ENCODE data around the gene PPP1R14C.

The PPP1R14C gene

DNA sequence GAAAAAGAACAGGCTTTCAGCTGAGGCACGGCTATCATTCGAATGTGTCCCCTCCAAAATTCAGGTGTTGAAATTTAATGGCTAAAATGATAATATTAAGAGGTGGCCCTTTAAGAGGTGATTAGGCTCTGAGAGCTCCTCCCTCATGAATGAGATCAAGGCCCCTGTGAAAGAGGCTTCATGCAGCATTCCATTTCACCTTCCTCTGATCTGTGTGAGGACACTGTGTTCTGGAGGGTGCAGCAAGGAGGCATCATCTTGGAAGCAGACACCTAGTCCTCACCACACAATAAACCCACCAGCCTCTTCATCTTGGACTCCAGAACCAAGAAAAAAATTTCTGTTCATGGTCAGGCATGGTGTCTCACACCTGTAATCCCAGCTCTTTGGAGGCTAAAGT lies 56.4 kb downstream of the PPP1R14C start:
- Histone ChIP-seq H3K27ac (no peak overlapping the region), H3K36me3 (ENCODE audit: control insufficient read depth, insufficient read depth, low read length) (no peaks in the 10 kb centered on the region), H3K4me2 (ENCODE audit: low read length) (no peak overlapping the region), H3K9me3 (ENCODE audit: control insufficient read depth, low read length) (no peaks in the 10 kb centered on the region), H3K4me3 (ENCODE audit: low read depth, low read length) (no peak overlapping the region), H2AFZ (no peak overlapping the region), H3K27me3 (ENCODE audit: control insufficient read depth, insufficient read depth, low read length) (no peaks in the 10 kb centered on the region), H3K9ac (no peak overlapping the region), H3K79me2 (no peaks in the 10 kb centered on the region), H3K4me1 (no peaks in the 10 kb centered on the region)
- TF ChIP-seq, protein P1, sequence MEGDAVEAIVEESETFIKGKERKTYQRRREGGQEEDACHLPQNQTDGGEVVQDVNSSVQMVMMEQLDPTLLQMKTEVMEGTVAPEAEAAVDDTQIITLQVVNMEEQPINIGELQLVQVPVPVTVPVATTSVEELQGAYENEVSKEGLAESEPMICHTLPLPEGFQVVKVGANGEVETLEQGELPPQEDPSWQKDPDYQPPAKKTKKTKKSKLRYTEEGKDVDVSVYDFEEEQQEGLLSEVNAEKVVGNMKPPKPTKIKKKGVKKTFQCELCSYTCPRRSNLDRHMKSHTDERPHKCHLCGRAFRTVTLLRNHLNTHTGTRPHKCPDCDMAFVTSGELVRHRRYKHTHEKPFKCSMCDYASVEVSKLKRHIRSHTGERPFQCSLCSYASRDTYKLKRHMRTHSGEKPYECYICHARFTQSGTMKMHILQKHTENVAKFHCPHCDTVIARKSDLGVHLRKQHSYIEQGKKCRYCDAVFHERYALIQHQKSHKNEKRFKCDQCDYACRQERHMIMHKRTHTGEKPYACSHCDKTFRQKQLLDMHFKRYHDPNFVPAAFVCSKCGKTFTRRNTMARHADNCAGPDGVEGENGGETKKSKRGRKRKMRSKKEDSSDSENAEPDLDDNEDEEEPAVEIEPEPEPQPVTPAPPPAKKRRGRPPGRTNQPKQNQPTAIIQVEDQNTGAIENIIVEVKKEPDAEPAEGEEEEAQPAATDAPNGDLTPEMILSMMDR (IDR thresholded peaks at IDR 0.05): no peak

DNA sequence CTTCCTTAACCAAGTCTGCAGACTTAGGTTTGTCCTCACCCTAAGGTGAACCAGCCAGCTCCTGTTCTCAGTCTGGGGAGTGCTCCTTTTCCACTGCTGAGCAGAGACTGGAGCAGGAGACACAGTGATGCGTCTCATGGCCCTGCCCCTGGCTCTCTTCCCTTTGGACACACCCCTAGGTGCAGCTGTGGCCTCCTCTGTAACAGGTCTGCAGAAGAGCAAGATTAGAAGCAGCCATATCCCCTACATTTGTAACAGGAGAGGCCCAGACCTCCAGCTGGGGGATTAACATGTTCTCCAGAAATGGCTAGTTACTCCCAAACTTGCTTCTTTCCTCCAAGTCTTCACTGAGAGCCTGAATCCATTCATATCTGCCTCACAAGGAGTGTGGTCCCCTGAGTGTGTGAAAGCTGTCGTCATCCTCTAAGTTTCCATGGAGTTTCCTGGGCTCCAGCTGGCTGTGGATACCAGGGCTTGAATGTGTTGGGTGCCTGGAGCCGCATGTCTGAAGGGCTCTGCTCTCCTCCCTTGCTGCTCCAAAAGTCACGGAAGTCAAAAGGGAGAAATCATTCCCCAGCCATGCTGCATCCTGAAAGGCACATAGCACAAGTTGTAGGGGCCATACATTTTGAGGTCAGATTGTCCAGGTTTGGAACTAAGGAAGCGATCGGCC lies 57.7 kb downstream of the PPP1R14C start:
- TF ChIP-seq, protein P1 (IDR thresholded peaks at IDR 0.05): no peak
- Histone ChIP-seq H3K27ac (no peak overlapping the region), H3K36me3 (ENCODE audit: control insufficient read depth, insufficient read depth, low read length) (no peaks in the 10 kb centered on the region), H3K79me2 (no peaks in the 10 kb centered on the region), H3K9ac (no peak overlapping the region), H3K4me1 (no peaks in the 10 kb centered on the region), H2AFZ (no peak overlapping the region), H3K4me2 (ENCODE audit: low read length) (no peak overlapping the region), H3K9me3 (ENCODE audit: control insufficient read depth, low read length) (no peaks in the 10 kb centered on the region), H3K27me3 (ENCODE audit: control insufficient read depth, insufficient read depth, low read length) (no peaks in the 10 kb centered on the region), H3K4me3 (ENCODE audit: low read depth, low read length) (no peak overlapping the region)

DNA sequence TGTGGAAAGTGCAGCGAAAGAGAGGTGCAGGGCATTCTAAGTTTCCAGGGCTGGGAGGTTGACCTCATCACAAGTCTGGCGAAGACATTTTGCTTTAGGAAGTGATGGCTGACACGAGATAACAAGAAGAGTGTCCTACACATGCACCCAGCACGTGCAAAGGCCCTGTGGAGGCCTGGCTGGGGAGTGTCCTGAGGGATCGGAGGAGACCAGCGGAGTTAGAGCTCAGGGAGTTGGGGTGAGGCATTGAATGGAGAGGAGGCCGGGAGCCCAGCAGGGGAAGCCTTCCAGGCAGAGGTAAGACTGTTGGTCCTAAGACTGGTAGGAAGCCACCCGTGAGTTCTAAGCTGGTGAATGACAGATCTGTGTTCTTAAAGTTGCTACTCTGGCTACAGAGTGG lies 58.4 kb downstream of the PPP1R14C start:
- Histone ChIP-seq H3K4me1 (no peaks in the 10 kb centered on the region), H3K9ac (no peak overlapping the region), H3K4me2 (ENCODE audit: low read length) (no peak overlapping the region), H3K36me3 (ENCODE audit: control insufficient read depth, insufficient read depth, low read length) (no peaks in the 10 kb centered on the region), H3K27me3 (ENCODE audit: control insufficient read depth, insufficient read depth, low read length) (no peaks in the 10 kb centered on the region), H3K4me3 (ENCODE audit: low read depth, low read length) (no peak overlapping the region), H3K9me3 (ENCODE audit: control insufficient read depth, low read length) (no peaks in the 10 kb centered on the region), H3K79me2 (no peaks in the 10 kb centered on the region), H3K27ac (no peak overlapping the region), H2AFZ (no peak overlapping the region)
- TF ChIP-seq, protein P1 (IDR thresholded peaks at IDR 0.05): no peak

DNA sequence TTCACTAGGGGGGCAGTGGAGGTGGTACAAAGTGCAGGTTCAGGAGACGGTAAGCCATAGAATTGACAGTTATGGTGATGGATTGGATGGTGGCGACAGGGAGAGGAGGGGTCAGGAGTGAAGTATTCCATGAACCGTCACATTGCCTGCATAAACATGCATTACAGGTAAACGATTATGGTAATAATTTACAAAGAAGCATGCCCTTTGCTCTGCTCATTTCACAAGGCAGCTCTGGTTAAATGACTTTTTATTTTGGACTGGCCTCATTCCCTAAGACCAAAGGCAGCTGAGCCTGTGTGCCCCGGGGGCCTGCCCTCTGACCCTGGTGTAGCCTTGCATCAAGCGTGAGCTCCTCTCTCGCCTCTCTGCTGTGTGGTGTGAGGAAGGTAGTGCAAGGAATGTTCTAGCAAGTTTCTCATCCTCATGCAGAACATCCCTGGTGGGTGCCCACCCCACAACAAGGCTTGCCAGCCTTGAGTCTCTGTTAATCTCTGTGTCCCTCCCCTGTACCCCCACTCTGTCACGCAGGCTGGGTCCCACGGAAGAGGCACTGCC lies 59.0 kb downstream of the PPP1R14C start:
- H2AFZ ChIP-seq: no peak overlapping the region
- no peaks in the 10 kb centered on the region for H3K4me1 ChIP-seq
- H3K9ac ChIP-seq: no peak overlapping the region
- no peak overlapping the region for H3K4me2 ChIP-seq (ENCODE audit: low read length)
- no peak overlapping the region for H3K4me3 ChIP-seq (ENCODE audit: low read depth, low read length)
- TF ChIP-seq, protein P1 (IDR thresholded peaks at IDR 0.05): no peak
- H3K79me2 ChIP-seq: no peaks in the 10 kb centered on the region
- H3K27ac ChIP-seq: no peak overlapping the region
- H3K9me3 ChIP-seq (ENCODE audit: control insufficient read depth, low read length): no peaks in the 10 kb centered on the region
- H3K36me3 ChIP-seq (ENCODE audit: control insufficient read depth, insufficient read depth, low read length): no peaks in the 10 kb centered on the region
- H3K27me3 ChIP-seq (ENCODE audit: control insufficient read depth, insufficient read depth, low read length): no peaks in the 10 kb centered on the region

DNA sequence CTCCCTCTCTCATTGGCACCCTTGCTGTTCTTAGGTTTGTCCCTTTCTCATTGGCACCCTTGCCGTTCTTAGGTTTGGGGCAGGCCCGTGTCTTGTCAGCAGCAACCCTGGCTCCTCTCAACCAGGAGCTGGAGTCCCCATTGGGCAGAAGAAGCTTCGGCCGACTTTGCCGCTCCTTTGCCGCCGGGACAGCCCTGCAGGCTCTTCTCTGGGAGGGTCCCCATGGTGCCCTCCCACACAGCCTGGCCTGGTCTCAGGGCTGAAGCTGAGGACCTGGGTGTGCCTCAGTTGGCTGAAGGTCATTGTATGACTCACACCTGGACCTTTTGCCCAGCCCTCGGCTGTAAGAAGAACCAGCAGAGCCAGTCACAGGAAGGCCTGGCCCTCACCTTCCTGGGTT lies 59.6 kb downstream of the PPP1R14C start:
- no peak overlapping the region for H2AFZ ChIP-seq
- no peaks in the 10 kb centered on the region for H3K4me1 ChIP-seq
- no peak overlapping the region for H3K4me2 ChIP-seq (ENCODE audit: low read length)
- no peak overlapping the region for H3K4me3 ChIP-seq (ENCODE audit: low read depth, low read length)
- TF ChIP-seq, protein P1 (IDR thresholded peaks at IDR 0.05): no peak
- no peak overlapping the region for H3K9ac ChIP-seq
- no peaks in the 10 kb centered on the region for H3K9me3 ChIP-seq (ENCODE audit: control insufficient read depth, low read length)
- no peaks in the 10 kb centered on the region for H3K27me3 ChIP-seq (ENCODE audit: control insufficient read depth, insufficient read depth, low read length)
- no peak overlapping the region for H3K27ac ChIP-seq
- no peaks in the 10 kb centered on the region for H3K36me3 ChIP-seq (ENCODE audit: control insufficient read depth, insufficient read depth, low read length)
- no peaks in the 10 kb centered on the region for H3K79me2 ChIP-seq

All from parathyroid adenoma (tissue), 2 donors.